GM12875 (cell line): ENCODE results near the gene SHISAL1.

Experiments used
- H3K4me3 ChIP-seq: one replicate; pipeline ENCODE4 v1.5.1; 2011; ENCODE audit warnings: low read depth, low read length, control low read depth
- TF ChIP-seq, protein P1 (sequence below): IDR thresholded peaks from 2 replicates; pipeline ENCODE4 v1.5.1; 2011; ENCODE audit warnings: low read depth, mild to moderate bottlenecking, control low read depth, inconsistent platforms, low read length, moderate library complexity, borderline replicate concordance; ENCODE audit not compliant: insufficient read depth

SHISAL1 gene

DNA sequence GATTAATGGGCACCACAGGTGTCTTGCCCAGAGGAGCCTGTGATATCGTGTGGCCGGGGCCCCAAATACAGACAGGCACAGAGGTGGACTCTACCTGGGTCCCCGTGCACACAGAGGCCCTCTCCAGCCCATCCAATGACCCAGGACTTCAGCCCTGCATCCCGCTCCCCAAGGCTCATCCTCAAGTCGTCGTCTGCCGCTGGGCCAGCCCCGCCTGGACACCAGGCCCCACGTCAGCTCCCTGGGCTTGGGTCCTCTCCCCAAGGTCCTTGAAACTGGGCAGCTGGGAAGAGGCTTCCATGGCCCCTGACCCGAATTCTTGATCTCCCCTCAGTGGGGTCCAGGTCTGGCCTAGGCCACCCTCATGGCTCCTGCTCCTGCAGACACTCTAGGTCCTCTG is 20.2 kb downstream of the SHISAL1 start:
- no peak overlapping the region for H3K4me3 ChIP-seq
- TF ChIP-seq, protein P1, sequence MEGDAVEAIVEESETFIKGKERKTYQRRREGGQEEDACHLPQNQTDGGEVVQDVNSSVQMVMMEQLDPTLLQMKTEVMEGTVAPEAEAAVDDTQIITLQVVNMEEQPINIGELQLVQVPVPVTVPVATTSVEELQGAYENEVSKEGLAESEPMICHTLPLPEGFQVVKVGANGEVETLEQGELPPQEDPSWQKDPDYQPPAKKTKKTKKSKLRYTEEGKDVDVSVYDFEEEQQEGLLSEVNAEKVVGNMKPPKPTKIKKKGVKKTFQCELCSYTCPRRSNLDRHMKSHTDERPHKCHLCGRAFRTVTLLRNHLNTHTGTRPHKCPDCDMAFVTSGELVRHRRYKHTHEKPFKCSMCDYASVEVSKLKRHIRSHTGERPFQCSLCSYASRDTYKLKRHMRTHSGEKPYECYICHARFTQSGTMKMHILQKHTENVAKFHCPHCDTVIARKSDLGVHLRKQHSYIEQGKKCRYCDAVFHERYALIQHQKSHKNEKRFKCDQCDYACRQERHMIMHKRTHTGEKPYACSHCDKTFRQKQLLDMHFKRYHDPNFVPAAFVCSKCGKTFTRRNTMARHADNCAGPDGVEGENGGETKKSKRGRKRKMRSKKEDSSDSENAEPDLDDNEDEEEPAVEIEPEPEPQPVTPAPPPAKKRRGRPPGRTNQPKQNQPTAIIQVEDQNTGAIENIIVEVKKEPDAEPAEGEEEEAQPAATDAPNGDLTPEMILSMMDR: no peak

- TF ChIP-seq, protein P1: no peak
- no peak overlapping the region for H3K4me3 ChIP-seq
Measured at GRCh38 chr22:44291674-44292360, 20.9 kb downstream of the SHISAL1 start.

GRCh38 chr22:44291265-44291664 is 21.5 kb downstream of the SHISAL1 start:
- TF ChIP-seq, protein P1: no peak
- no peak overlapping the region for H3K4me3 ChIP-seq

DNA sequence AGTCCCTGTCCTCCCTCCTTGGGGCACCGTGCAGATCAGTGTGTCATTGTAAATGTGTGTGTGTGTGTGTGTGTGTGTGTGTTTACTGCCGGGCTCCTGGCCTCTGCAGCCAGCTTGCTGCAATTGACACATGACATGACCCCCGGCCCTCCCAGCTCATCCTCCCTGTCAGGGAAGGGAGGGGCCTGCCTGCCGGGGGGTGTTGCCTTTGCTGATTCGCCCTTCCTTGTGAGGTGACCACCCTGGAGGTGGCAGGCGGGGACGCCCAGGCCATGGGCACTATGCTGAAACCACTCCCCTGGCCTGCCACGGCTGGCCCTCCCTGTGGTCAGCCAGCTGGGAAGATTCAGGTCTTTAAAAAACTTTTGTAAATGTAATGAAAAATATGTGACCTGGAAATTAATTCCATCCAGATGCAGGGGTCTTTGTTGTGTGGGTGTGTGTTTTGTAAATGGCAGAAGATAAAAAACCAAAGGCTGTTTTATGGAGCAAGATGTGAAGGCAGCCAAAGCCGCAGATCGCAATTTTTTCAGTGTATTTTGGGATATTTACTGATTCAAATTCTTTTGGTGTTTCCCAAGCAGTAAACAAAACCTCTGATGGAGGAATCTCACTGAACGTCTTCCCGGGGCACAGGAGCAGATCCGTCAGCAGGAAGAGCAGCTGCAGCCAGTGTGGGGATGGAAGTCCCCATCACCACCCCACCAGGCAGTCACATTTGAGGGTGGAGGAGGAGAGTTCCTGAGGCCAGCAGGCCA is 23.2 kb downstream of the SHISAL1 start:
- H3K4me3 ChIP-seq: no peak overlapping the region
- TF ChIP-seq, protein P1: no peak

DNA sequence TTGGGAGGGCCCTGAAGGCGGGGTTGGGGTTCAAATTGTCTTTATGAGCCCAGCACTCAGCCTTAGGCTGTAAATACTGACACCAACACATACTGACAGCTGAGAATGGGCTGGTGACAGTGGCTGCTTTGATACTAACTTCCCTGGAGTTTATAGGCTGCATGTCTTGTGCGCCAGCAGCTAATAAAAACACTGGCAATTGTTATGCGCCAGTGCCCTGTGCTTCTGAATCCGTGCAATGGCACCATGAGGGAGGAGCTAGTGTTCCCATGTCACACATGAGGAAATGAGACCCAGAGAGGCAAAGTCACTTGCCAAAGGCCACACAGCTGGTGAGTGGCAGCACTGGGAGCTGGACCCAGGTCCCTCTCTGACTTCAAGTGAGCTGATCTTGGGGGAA is 23.8 kb downstream of the SHISAL1 start:
- TF ChIP-seq, protein P1: no peak
- H3K4me3 ChIP-seq: no peak overlapping the region

DNA sequence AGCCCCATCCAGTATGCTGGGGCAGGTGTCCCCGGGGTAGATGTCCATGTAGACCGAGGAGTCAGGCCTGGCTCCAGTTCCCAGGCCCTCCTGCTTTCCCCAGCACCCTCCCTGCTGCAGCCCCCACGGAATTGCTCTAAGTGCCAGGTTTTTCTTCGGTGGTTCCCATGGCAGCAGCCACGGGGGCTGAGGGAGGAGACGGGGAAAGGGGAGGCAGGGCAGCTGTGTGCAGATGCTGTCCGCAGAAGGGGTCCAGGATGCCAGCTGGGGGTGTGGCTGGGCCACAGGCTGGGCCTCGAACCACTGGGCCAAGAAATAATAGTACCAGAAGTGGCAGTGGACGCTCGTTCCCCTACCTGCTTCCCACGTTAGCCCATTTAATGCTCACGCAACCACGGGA is 25.0 kb downstream of the SHISAL1 start:
- TF ChIP-seq, protein P1: no peak
- no peak overlapping the region for H3K4me3 ChIP-seq

DNA sequence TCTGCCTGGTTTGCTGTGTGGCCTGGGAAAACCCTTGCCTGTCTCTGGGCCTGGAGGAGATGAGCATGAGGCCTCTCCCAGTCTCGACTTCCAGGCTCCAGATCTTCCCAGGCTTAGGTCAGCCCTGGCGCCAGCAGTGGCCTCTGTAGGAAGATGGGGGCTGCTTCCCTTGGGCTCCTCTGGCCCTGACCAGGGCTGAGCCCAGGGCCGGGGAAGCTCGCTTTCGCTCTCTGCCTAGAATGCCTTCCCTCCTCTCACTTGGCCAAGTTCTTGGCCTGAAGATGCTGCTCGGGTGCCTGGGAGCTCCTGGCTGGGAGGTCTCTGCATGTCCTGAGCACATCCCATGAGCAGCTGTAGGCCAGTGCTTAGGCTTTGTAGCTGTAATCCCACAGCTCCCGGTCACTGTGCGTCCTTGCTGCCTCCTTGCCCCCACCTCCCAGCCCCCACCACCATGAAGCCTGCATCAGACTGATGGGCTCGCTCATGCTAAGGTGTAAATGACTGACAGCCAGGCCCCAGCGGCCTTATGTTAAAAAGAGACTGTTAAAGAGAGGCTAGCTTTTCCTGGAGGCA is 25.5 kb downstream of the SHISAL1 start:
- no peak overlapping the region for H3K4me3 ChIP-seq

More for the DNA sequence above, 25.5 kb downstream of the SHISAL1 start:
- TF ChIP-seq, protein P1: no peak
